DOHH2 (cell line): ENCODE data around the gene BLM.

ENCODE experiments used
- EZH2phosphoT487 ChIP-seq: fragments of 200-600 bp; sonication (generic); IDR thresholded peaks from 2 replicates; pipeline ENCODE4 v1.6.1; 2017; ENCODE audit warnings: borderline replicate concordance, mild to moderate bottlenecking, antibody characterized with exemption, low read length, moderate library complexity, mixed read lengths
- TF ChIP-seq, protein P1 (sequence below): fragments of 200-600 bp; sonication (generic); IDR thresholded peaks from one replicate; pipeline ENCODE4 v1.5.1; 2014; ENCODE audit warnings: antibody characterized with exemption, mild to moderate bottlenecking, low read depth, low read length; ENCODE audit not compliant: poor library complexity, severe bottlenecking

DNA sequence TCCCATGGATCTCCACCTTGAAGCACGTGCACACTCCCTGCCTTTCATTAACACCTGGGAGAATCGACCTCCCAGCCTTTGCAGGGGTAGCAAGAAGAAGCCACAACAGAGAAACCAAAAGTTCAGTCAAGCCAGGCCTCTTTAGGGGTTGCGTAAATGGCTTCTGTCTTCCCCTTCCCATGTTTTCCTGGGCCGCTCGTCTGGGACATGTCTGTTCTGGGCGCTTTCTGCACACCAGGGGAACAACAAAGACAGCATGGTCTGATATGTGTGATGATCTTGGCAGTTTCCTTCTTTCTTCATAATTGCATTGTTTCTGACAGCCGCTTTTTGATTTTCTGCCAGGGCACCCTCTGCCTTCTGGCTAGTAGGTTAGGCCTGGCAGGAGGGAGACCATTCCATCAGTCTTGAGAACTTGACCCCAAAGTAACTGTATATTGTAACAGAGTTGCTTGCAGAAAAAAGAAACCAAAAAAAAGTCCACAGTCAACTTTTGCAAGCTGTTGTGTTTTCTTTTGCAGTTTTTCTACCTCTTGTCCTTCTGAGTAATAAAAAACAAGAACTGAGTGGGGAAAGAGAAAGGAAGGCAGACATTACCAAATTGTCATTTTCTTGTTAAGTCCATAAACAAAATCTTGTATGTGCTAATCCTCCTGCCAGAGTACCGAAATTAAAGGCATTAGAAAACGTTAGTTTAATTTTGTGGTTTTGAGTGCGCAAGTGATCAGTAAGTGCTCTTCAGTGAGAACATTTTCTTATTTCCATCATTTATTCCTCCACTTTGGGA lies 95.2 kb downstream of the BLM start:
- TF ChIP-seq, protein P1, sequence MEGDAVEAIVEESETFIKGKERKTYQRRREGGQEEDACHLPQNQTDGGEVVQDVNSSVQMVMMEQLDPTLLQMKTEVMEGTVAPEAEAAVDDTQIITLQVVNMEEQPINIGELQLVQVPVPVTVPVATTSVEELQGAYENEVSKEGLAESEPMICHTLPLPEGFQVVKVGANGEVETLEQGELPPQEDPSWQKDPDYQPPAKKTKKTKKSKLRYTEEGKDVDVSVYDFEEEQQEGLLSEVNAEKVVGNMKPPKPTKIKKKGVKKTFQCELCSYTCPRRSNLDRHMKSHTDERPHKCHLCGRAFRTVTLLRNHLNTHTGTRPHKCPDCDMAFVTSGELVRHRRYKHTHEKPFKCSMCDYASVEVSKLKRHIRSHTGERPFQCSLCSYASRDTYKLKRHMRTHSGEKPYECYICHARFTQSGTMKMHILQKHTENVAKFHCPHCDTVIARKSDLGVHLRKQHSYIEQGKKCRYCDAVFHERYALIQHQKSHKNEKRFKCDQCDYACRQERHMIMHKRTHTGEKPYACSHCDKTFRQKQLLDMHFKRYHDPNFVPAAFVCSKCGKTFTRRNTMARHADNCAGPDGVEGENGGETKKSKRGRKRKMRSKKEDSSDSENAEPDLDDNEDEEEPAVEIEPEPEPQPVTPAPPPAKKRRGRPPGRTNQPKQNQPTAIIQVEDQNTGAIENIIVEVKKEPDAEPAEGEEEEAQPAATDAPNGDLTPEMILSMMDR, result no peak
- TF ChIP-seq EZH2phosphoT487, result no peak
